ENCODE data around the gene PPP1R14B.

The PPP1R14B gene

GRCh38 chr11:64230985-64231365 is 15.8 kb downstream of the PPP1R14B start:
- DNase-seq (ENCODE audit: low read depth): no peak

- no peak for DNase-seq (ENCODE audit: low read depth)
These were observed 16.4 kb downstream of the PPP1R14B start, which contains the start of gene DNAJC4 for GRCh38 chr11:64230171-64230984. DNAJC4 (plus strand) TSS chr11:64230548; CDS start chr11:64230855, 307 bp downstream.

GRCh38 chr11:64229744-64230170 is 17.0 kb downstream of the PPP1R14B start:
- no peak for DNase-seq (ENCODE audit: low read depth)

- no peak for DNase-seq (ENCODE audit: low read depth)
These were observed 17.5 kb downstream of the PPP1R14B start for GRCh38 chr11:64229090-64229743.

GRCh38 chr11:64227405-64227956 is 19.3 kb downstream of the PPP1R14B start:
- DNase-seq (ENCODE audit: low read depth): no peak

- DNase-seq (ENCODE audit: low read depth): no peak
These were observed 20.2 kb downstream of the PPP1R14B start for GRCh38 chr11:64226507-64227051.

- no peak for DNase-seq (ENCODE audit: low read depth)
These were observed 20.9 kb downstream of the PPP1R14B start, which contains the start of the genes NUDT22 and TRPT1 for GRCh38 chr11:64225608-64226506. NUDT22 (plus strand) TSS chr11:64226274; CDS start chr11:64226653, 379 bp downstream. TRPT1 (minus strand) TSS chr11:64226186; CDS start chr11:64225860, 326 bp downstream.

GRCh38 chr11:64224891-64225607 is 21.7 kb downstream of the PPP1R14B start:
- DNase-seq (ENCODE audit: low read depth): no peak

GRCh38 chr11:64224151-64224890 is 22.4 kb downstream of the PPP1R14B start:
- no peak for DNase-seq (ENCODE audit: low read depth)

- DNase-seq (ENCODE audit: low read depth): no peak
These were observed 23.6 kb downstream of the PPP1R14B start for GRCh38 chr11:64223001-64223651.

GRCh38 chr11:64222651-64223000 is 24.1 kb downstream of the PPP1R14B start:
- no peak for DNase-seq (ENCODE audit: low read depth)

- DNase-seq (ENCODE audit: low read depth): no peak
These were observed 25.9 kb downstream of the PPP1R14B start for GRCh38 chr11:64220798-64221197.

- DNase-seq (ENCODE audit: low read depth): no peak
These were observed 26.5 kb downstream of the PPP1R14B start for GRCh38 chr11:64220271-64220670.

GRCh38 chr11:64219755-64220154 is 27.0 kb downstream of the PPP1R14B start:
- DNase-seq (ENCODE audit: low read depth): no peak

- no peak for DNase-seq (ENCODE audit: low read depth)
These were observed 27.4 kb downstream of the PPP1R14B start for GRCh38 chr11:64219354-64219684.

- no peak for DNase-seq (ENCODE audit: low read depth)
These were observed 28.0 kb downstream of the PPP1R14B start for GRCh38 chr11:64218628-64219353.

- DNase-seq (ENCODE audit: low read depth): no peak
These were observed 29.9 kb downstream of the PPP1R14B start for GRCh38 chr11:64216879-64217278.

GRCh38 chr11:64211181-64211872 is 35.4 kb downstream of the PPP1R14B start:
- DNase-seq (ENCODE audit: low read depth): no peak
